Caco-2 (cell line): ENCODE data around the gene PELO. TPM values are rescaled to one million over a fixed set of nuclear protein-coding genes. Genes with fewer than 3 reads are reported as not detected.

Experiments
- BruUV-seq: library from RNA; stranded (reverse); fragments of 400-500 nt; replicated peaks from 2 replicates; lab custom pipeline; 2021; lab: Mats Ljungman, UMichigan
- CTCF ChIA-PET: fragments of 300-600 bp; sonication (Branson Sonifier 250); formaldehyde crosslinking; loops from one replicate; lab custom pipeline; 2022; ENCODE audit warnings: antibody characterized with exemption; lab: Charles Lee
- POLR2A ChIA-PET: fragments of 300-600 bp; sonication (Branson Sonifier 250); formaldehyde crosslinking; loops from one replicate; lab custom pipeline; 2022; ENCODE audit warnings: antibody characterized with exemption; lab: Charles Lee
- DNase-seq, 2 experiments: peaks; one replicate each; pipeline versions ENCODE4 v3.0.0 to v3.0.0-alpha.2; 2020 to 2022
- H3K27me3 ChIP-seq: replicated peaks from 2 replicates; pipeline ENCODE4 v1.6.0; 2011; ENCODE audit warnings: low read length; ENCODE audit not compliant: control insufficient read depth, insufficient read depth
- H3K36me3 ChIP-seq: 2 replicates; pipeline ENCODE4 v1.5.1; 2011; ENCODE audit warnings: low read length; ENCODE audit not compliant: control insufficient read depth, insufficient read depth
- H3K4me1 ChIP-seq: fragments of 250-450 bp; sonication (Bioruptor Pico); 2 replicates; pipeline ENCODE4 v1.5.1; 2020; ENCODE audit warnings: mild to moderate bottlenecking
- H3K4me3 ChIP-seq: 2 replicates; pipeline ENCODE4 v1.5.1; 2011; ENCODE audit warnings: low read depth, mild to moderate bottlenecking, control low read depth, low read length
- H3K9me3 ChIP-seq: fragments of 250-450 bp; sonication (Bioruptor Pico); 2 replicates; pipeline ENCODE4 v1.5.1; 2020; ENCODE audit warnings: mild to moderate bottlenecking, moderate library complexity
- H3K27ac Mint-ChIP-seq: one replicate; pipeline ENCODE4 v1.8.0; 2022; ENCODE audit warnings: mixed read lengths; ENCODE audit not compliant: unreplicated experiment
- H3K27me3 Mint-ChIP-seq: one replicate; pipeline ENCODE4 v1.8.0; 2022; ENCODE audit warnings: mixed read lengths; ENCODE audit not compliant: insufficient read depth, unreplicated experiment
- H3K36me3 Mint-ChIP-seq: one replicate; pipeline ENCODE4 v1.8.0; 2022; ENCODE audit warnings: mild to moderate bottlenecking, mixed read lengths; ENCODE audit not compliant: insufficient read depth, unreplicated experiment
- H3K4me1 Mint-ChIP-seq: one replicate; pipeline ENCODE4 v1.8.0; 2022; ENCODE audit warnings: low read depth, mixed read lengths; ENCODE audit not compliant: unreplicated experiment
- H3K4me3 Mint-ChIP-seq: one replicate; pipeline ENCODE4 v1.8.0; 2022; ENCODE audit warnings: mild to moderate bottlenecking, moderate library complexity, mixed read lengths; ENCODE audit not compliant: unreplicated experiment
- H3K9me3 Mint-ChIP-seq: one replicate; pipeline ENCODE4 v1.8.0; 2022; ENCODE audit warnings: mixed read lengths; ENCODE audit not compliant: unreplicated experiment
- CTCF ChIP-seq, 2 experiments: fragments of 200-600 bp in 1 of 2; IDR thresholded peaks; 1 replicate in 1 of 2; 2 replicates in 1 of 2; pipeline versions ENCODE4 v1.5.1 to v1.8.0; 2011 to 2022; ENCODE audit warnings: antibody characterized with exemption in 1 of 2, control low read depth in 1 of 2, inconsistent platforms in 1 of 2, low read depth in 1 of 2, low read length in 1 of 2, mild to moderate bottlenecking in 1 of 2, moderate library complexity in 1 of 2; ENCODE audit not compliant: insufficient read depth in 1 of 2, severe bottlenecking in 1 of 2, unreplicated experiment in 1 of 2
- intact Hi-C: fragments of 100-400 bp; cut with micrococcal nuclease; formaldehyde crosslinking; loops from one replicate; pipeline ENCODE4 v1.10.0; 2022; ENCODE audit not compliant: unreplicated experiment
- total RNA-seq: library from RNA; stranded (reverse); gene quantifications from 2 replicates; pipeline ENCODE4 v1.2.3, GENCODE V29; 2022

The PELO gene
- total RNA-seq, 1 experiment from 2014 or later, result 25.9 TPM

GRCh38 chr5:52786949-52787599 is 642 bp upstream of the PELO start:
- H3K9me3 ChIP-seq, result no peaks in the 10 kb centered on the region
- POLR2A ChIA-PET, result interaction anchor here (1.3 kb wide), 1 partner anchor 12 kb away, joined by 19 read pairs; no protein-coding TSS in a partner anchor
- H3K4me1 ChIP-seq, result peaks cover 13% of the 10 kb centered on the region
- H3K36me3 ChIP-seq, result no peaks in the 10 kb centered on the region
- H3K27ac Mint-ChIP-seq, result peak overlapping the region; percentile 85
- DNase-seq, result peak; percentile 70 to 75
- peak; percentile 34 to 65 for TF ChIP-seq CTCF (IDR thresholded peaks at IDR 0.05; ENCODE audit: insufficient read depth in 1 of 2, low read depth in 1 of 2, low read length in 1 of 2, severe bottlenecking in 1 of 2, unreplicated experiment in 1 of 2)
- H3K36me3 Mint-ChIP-seq, result peaks cover 6% of the 10 kb centered on the region
- H3K4me3 Mint-ChIP-seq, result peak overlapping the region; percentile 97
- H3K27me3 ChIP-seq, result no peaks in the 10 kb centered on the region
- no peaks in the 10 kb centered on the region for H3K9me3 Mint-ChIP-seq
- peaks cover 34% of the 10 kb centered on the region for H3K4me1 Mint-ChIP-seq
- BruUV-seq, result TSS peak; percentile 39
- CTCF ChIA-PET, result interaction anchor here (0.7 to 2.4 kb wide), 6 partner anchors 10 to 161 kb away, joined by 3 to 23 read pairs (median 4); no protein-coding TSS in a partner anchor
- intact Hi-C loops, result loop anchor here (1.0 to 2.0 kb wide), 6 partner anchors 13 to 309 kb away; partner anchors contain the start of gene ITGA2
- peaks cover under 1% of the 10 kb centered on the region for H3K27me3 Mint-ChIP-seq
- peak overlapping the region; percentile 62 for H3K4me3 ChIP-seq

DNA sequence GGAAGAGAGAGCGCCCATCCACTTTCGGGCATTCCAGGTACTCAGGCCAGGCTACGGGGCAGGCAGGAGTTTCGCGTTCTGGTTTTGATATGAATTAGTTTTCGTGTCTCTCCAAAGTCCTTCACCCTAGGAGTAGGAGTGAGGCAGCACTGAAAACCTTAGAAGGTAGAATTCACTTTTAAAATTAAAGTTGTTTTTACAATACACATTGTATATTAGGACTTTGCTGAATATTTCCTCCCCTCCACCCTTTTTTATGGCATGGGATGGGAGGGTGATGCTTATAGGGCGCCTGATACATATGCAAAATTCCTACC is 747 bp downstream of the PELO start:
- no peaks in the 10 kb centered on the region for H3K27me3 ChIP-seq
- no peak for TF ChIP-seq CTCF (IDR thresholded peaks at IDR 0.05; ENCODE audit: insufficient read depth in 1 of 2, low read depth in 1 of 2, low read length in 1 of 2, severe bottlenecking in 1 of 2, unreplicated experiment in 1 of 2)
- peaks cover 13% of the 10 kb centered on the region for H3K4me1 ChIP-seq
- intact Hi-C loops, result no loop called here
- POLR2A ChIA-PET, result interaction anchor here (1.3 to 1.4 kb wide), 2 partner anchors 11 kb away, joined by 10 to 19 read pairs; no protein-coding TSS in a partner anchor
- no peaks in the 10 kb centered on the region for H3K36me3 ChIP-seq
- H3K4me3 Mint-ChIP-seq, result peak overlapping the region; percentile 97
- no peaks in the 10 kb centered on the region for H3K27me3 Mint-ChIP-seq
- no peaks in the 10 kb centered on the region for H3K9me3 ChIP-seq
- peak overlapping the region; percentile 85 for H3K27ac Mint-ChIP-seq
- H3K36me3 Mint-ChIP-seq, result peaks cover 6% of the 10 kb centered on the region
- H3K4me1 Mint-ChIP-seq, result peaks cover 34% of the 10 kb centered on the region
- DNase-seq, result no peak
- H3K4me3 ChIP-seq, result peak overlapping the region; percentile 62
- CTCF ChIA-PET, result interaction anchor here (1.0 to 2.4 kb wide), 3 partner anchors 8 to 127 kb away, joined by 4 to 23 read pairs (median 21); no protein-coding TSS in a partner anchor
- no peaks in the 10 kb centered on the region for H3K9me3 Mint-ChIP-seq
- no TSS peak for BruUV-seq

GRCh38 chr5:52789378-52789777 is 1.7 kb downstream of the PELO start:
- ChIA-PET POLR2A (interaction anchor here (1.4 kb wide), 1 partner anchor 10 kb away, joined by 10 read pairs; no protein-coding TSS in a partner anchor), CTCF (interaction anchor here (0.6 to 1.9 kb wide), 4 partner anchors 10 to 126 kb away, joined by 3 to 11 read pairs (median 6); no protein-coding TSS in a partner anchor)
- Mint-ChIP-seq H3K27ac (no peak overlapping the region), H3K36me3 (peaks cover 6% of the 10 kb centered on the region), H3K27me3 (no peaks in the 10 kb centered on the region), H3K4me3 (peak overlapping the region; percentile 97), H3K4me1 (peaks cover 34% of the 10 kb centered on the region), H3K9me3 (no peaks in the 10 kb centered on the region)
- no peak for TF ChIP-seq CTCF (IDR thresholded peaks at IDR 0.05; ENCODE audit: insufficient read depth in 1 of 2, low read depth in 1 of 2, low read length in 1 of 2, severe bottlenecking in 1 of 2, unreplicated experiment in 1 of 2)
- no peak for DNase-seq
- H3K27me3 ChIP-seq, result no peaks in the 10 kb centered on the region
- intact Hi-C loops, result no loop called here
- BruUV-seq, result no TSS peak
- H3K9me3 ChIP-seq, result no peaks in the 10 kb centered on the region
- H3K4me3 ChIP-seq, result peak overlapping the region; percentile 62
- no peaks in the 10 kb centered on the region for H3K36me3 ChIP-seq
- peaks cover 20% of the 10 kb centered on the region for H3K4me1 ChIP-seq
